ENCODE data around the gene WBP1L.
"Not testable (repeated sequence)": the region's sequence is repeated elsewhere in the genome, so short reads cannot be mapped to it uniquely, and the experiment has no call there.

The WBP1L gene

DNA sequence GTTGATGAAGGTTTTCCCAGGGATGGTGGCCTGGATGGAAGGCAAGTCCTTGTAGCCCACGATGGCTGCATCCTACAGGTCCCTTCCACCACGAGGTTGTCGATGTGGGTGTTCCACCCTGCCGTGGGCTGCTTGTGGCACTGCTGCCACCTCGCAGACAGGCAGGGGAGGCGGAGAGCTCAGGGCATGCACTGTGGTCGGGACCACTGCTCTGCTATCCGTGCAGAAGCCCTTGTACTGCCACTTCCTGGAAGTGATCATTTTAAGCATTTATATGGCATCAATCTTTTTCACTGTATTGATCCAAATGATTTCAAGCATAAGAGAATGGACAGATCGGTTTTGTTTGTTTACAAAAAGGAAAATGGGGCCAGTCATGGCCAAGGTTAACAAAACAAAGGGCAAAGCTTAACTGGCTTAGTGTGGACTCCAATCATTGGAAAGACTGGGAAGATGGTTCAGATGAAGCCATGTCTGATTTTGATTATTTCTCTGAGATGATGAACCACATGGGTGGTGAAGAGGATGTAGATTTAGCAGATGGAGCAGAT lies 101.7 kb downstream of the WBP1L start:
- no peak for DNase-seq

GRCh38 chr10:102850025-102850518 lies 106.3 kb downstream of the WBP1L start:
- no peak for DNase-seq

GRCh38 chr10:102853237-102853636 lies 109.5 kb downstream of the WBP1L start:
- not testable (repeated sequence) for DNase-seq

GRCh38 chr10:102855731-102856436 lies 112.1 kb downstream of the WBP1L start:
- peak; percentile 83 for DNase-seq

GRCh38 chr10:102856758-102857424 lies 113.1 kb downstream of the WBP1L start:
- DNase-seq: no peak

DNA sequence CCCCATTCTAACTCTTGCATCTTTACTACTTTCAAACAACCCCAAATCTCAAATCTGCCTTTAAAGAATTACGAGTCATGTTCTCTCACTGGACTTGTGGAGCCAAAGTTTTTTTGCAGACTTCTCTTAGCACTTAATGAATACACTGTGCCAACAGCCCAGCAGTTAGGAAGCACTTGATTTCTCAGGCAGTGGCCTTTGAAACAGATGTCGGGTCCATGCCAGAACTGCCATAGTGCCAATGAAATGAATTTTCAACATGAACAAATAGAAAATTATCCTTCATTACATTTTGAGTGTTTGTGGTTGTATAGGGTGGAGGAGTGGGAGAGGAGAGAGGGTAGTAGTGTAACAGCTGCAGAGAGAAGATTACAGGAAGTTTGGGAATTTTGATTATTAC lies 116.2 kb downstream of the WBP1L start:
- DNase-seq: no peak

GRCh38 chr10:102863660-102864059 lies 119.9 kb downstream of the WBP1L start:
- no peak for DNase-seq

GRCh38 chr10:102865620-102866019 lies 121.9 kb downstream of the WBP1L start:
- no peak for DNase-seq
